Glomerular visceral epithelial cell (primary cell): ENCODE measurements around the gene GIMAP2.
"Not testable (repeated sequence)": the region's sequence is repeated elsewhere in the genome, so short reads cannot be mapped to it uniquely, and the experiment has no call there.

ENCODE experiments used
- DNase-seq: peaks from one replicate; pipeline ENCODE4 v3.0.0-alpha.2; 2016; ENCODE audit errors: extremely low spot score

The GIMAP2 gene

DNA sequence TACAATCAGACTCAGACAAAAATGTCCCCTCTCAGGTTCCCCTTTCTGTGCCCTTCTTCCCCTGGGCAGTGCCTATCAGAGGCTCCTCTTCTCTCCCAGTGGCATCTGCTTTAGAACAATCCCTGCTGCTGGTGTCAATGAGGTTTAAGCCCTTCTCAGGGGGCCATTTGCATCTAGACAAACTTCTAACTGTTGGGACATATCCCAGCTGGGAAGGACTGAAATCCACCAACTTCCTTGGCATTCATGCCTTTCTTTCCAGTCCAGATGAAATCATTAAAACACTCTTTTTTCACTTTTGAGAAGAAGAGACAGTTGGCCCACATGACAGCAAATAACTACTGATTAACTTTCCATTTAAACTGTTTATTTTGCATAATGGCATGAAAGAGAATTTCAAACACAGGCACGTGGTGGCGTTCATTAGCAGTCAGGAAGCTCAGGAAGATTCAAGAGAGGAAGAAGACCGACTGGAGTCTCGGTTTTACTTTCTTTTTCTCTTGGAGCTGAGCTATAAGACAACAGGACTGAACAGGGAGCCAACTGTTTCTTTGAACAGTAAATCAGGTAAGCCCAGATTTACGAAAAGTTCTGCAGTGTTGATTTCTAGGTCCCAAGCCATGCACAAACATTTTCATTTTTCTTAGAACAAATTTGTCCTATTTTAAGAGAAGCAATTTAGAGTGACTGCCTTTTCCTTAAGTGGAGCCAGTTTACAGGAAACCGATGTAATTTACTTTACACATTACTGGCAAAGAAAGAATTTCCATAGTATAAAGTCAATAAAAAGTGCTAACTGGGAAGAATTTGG lies at the start of gene GIMAP2:
TSS of gene GIMAP2 (plus strand) at position 488 of the 811 bp plus-strand sequence. CDS start 1,354 bp downstream, outside the sequence.
- DNase-seq, result peak; percentile 6

DNA sequence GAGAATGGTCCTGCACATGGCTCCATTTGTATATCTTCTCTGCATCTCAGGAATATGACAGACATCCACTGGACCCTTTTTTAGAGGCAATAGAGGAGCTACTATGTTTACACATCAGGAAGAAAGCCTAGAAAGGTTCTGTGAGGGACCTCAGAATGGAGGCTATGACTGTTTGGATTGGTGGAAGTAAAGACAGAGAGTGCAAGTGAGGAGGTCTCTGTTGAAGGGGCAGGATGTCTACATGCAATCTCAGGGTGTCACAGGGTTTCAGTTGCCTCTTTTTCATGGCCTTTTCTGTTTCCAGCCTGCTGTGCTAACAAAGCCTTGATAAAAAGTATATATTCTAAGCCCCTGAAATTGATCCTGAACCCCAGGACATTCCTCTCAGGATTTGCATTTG lies 43.7 kb upstream of the GIMAP2 start:
- no peak for DNase-seq

GRCh38 chr7:150642926-150643325 lies 42.6 kb upstream of the GIMAP2 start:
- DNase-seq, result no peak

DNA sequence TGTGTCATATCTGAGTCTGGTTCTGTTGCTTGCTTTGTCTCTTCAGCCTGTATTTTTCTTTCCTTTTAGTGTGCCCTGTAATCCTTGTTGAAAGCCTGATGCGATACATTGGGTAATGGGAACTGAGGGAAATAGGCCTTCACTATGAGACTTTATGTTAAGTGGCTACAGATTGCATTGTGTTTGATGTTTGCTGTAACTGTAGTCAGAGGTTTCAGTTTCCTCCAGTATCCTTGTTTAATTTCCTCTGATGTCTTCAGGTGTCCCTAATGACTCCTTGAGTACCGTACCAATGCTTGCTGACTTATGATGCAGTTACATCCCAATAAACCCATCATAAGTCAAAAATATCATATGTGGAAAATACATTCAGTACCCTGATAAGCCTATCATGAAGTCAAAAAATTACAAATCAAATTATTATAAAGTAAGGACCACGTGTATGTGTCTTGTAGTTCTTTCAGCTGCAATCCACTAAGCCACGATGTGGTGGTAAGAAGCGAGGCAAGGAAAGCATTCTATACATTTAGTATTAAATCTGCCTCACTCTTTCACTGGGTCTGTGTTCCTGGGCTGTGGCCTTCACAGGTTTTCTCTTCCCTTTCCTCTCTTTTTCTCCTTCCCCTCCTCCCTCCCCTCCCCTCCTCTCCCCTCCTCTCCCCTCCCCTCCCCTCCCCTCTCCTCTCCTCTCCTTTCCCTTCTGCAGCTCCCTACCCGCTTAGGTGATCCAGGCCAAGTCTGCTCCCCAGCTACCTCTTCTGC lies 40.1 kb upstream of the GIMAP2 start:
- no peak for DNase-seq

DNA sequence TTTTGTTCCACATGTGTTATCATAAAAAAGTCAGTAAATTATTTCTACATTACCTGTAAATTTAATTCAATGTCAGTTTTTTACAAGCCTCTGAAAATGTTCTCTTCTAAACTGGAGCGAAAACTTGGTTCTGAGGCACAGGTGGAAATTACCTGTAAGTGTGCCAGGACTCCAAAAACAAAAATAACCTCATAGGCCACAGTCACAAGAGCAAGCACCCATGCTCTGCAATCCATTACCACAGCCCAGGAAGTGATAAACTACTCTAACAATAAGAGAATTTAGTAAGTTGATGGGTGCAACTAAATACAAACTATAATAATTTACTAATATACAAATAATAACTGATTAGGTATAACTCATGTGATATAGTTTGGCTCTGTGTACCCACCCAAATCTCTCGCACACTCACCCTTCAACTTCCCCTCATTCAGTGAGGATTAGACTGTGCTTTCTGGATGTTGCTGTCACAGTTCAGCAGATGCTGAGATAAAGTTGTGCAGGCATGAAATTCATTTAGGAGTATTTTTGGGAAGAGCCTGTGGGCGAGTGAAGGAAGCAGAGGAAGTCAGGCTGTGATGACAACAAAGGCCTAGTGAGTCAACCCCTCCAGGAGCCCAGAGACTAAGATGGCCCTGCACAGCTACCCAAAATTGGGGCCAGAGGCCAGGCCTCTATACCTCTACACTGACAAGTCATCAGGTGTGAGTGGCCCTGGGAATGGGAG lies 37.0 kb upstream of the GIMAP2 start:
- DNase-seq, result no peak

DNA sequence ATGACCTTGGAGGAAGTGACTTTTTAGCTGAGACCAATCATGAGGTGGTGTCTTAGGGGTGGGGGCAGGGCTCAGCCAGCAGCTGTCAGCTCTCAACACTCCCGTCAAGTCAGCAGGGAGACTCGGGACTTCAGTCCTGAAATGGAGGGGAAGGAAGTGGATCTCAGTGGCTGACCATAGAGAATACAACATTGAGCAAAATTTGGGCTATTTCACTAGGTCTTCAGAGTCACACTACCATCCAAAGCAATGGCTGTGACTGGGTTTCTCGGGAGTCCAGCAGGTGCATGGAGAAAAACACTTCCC lies 36.5 kb upstream of the GIMAP2 start:
- no peak for DNase-seq

DNA sequence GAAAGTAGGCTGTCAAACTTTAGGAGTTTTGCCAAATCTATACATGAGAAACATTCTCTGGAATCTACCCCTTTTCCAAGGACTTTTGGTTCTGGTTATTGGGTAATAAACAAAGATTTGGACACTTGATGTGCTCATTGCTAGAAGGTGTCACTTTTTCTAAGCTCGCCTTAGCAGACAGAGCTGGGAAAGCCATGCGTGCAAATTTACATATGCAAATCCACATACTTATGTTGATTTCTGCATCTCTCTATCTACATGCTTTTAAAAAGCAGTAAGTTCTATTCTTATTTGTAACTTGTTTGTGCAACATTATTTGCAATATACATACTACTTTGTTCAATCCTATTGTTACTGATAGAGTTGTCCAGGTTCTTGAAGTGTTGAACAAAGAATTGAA lies 30.8 kb upstream of the GIMAP2 start:
- DNase-seq, result no peak

GRCh38 chr7:150656047-150656446 lies 29.5 kb upstream of the GIMAP2 start:
- DNase-seq, result no peak

DNA sequence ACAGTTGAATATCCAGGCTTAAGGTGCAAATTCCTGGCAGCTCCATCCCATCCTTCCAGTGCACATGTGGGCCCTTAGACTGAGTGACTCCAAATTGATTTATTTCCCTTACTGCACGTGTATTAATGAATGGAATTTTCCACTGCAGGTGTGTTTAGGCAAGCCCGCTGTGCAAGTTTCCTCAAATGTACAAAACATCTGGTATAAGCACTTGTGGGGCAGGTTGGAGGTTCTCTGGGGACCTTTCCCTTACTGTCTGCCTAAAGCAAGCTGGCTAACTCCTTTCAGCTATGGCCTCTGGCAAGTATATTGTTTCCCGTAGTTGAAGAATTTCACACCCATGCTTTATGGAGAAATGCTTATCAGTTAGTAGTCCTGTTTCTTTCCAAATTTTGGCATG lies 28.0 kb upstream of the GIMAP2 start:
- no peak for DNase-seq

- no peak for DNase-seq
These were observed 24.4 kb upstream of the GIMAP2 start for GRCh38 chr7:150660939-150661613.

- DNase-seq, result not testable (repeated sequence)
These were observed 22.7 kb upstream of the GIMAP2 start for GRCh38 chr7:150662821-150663220.

DNA sequence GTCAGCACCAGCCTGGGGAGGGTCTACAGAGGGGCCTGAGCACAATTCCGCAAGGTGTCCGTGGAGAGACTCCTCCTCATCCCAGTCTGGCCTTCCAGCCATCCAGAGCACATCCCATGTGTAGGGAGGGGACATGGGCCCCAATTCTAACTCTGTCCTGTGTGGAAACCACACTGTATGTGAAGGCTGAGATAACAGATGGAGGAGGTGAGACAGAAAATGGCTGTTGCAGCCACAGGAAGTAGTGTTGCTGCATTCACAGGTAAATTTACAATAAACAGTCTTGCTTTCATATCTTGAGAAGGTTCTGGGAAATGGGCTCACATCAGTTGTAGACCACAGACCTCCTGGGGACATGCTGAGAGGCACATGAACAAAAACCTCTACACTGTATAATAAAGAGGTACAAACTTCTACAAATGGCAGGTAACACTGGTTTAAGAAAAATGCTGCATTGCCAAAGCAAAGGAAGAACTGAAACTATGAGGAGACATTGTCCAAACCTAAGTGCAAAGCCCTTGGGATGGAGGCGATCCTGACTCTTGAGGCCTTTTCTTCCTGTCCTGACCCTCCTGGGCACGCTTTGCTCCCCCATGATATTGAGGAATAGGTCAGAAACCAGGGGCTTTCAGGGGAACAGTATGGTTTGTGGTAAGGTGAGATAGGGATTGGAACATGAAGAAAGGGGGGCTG lies 21.6 kb upstream of the GIMAP2 start:
- no peak for DNase-seq

DNA sequence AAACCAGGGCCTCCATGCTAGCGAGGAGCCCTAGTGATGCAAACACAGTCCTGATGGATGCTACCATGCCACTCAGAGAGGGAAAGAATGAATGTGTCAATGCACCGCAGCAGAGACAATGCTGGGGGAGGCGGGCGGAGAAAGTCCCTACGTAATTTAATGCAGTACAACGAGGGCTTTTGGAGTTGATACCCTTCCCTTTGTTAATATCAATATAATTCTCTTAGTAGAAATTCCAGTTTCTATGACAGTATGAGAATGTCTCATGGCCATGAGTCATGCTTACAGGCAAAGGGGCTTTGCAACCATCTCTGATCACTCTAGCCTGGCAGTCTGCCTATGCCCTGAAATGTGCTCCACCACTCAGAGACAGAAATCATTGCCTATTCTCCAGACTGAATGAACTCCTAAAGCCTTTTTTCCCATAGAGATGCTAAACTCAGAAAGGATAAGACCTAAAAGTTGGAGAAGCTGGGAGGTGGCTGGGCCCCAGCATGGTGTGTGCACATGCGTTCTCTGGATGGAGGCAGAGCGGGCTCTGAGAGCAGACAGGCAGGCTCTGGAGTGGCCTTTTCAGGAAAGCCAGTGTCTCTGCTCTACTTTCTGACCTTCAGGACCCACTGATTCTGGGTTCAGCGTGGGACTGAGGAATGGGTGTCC lies 20.3 kb upstream of the GIMAP2 start:
- no peak for DNase-seq

GRCh38 chr7:150665896-150666295 lies 19.6 kb upstream of the GIMAP2 start:
- no peak for DNase-seq

GRCh38 chr7:150666412-150666811 lies 19.1 kb upstream of the GIMAP2 start:
- no peak for DNase-seq

DNA sequence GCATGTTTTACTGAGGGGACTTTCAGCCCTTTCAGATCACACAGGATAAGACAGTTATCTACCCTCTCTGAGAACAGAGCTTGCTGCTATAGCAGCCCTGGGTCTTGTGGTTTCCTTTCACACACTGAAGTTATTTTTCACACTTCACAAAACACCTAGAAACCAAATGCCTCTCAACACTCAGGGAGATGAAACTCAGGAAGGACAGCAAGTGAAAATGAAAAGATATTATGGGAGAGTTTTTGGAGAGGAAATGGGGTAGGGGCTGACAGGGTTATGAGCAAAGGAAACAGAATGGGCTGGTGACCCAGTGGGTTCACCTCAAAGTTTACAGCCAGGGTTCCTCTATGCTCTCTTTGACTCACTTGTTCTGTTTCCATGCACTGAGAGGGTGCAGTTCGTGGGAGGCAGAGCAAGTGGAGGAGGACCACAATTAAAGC lies 17.0 kb upstream of the GIMAP2 start:
- DNase-seq, result no peak

GRCh38 chr7:150668977-150669376 lies 16.5 kb upstream of the GIMAP2 start:
- DNase-seq, result no peak

GRCh38 chr7:150671798-150672585 lies 13.5 kb upstream of the GIMAP2 start:
- not testable (repeated sequence) for DNase-seq

DNA sequence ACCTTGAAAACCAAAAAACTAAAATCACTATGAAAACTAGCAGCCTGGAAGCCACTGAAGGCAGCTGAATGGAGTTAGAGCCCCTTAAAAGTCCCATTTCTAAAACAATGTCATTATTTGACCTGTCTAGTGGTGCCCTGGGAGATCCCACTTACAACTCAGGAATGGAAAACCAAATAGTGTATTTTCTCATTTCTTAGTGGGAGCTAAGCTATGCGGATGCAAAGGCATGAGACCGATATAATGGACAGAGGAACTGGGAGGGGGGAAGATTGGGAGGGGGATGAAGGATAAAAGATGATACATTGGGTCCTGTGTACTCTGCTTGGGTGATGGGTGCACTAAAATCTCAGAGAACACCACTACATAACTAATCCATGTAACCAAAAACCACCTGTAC lies 9.8 kb upstream of the GIMAP2 start:
- no peak for DNase-seq

DNA sequence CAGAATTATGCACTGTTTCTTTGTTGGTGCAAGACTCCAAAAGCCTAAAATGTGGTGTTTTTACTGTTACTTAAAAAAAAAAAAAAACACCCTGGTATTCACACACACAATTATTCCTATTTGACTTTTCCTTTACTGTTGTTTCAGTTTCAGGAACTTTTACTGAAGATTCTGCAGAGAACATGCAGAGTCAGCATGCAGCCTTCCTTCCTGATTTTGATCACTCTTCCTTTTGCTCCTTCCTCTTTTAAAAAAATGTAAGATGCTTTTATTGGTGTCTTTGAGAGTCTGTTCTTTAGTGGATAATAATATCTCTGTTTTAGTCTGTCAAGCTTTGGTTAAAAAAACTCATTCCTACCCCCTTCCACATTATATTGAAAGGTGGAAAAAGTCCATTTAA lies 9.2 kb upstream of the GIMAP2 start:
- not testable (repeated sequence) for DNase-seq
